ENCODE measurements around the gene CD7. TPM values are rescaled to one million over a fixed set of nuclear protein-coding genes. Genes with fewer than 3 reads are reported as not detected.

CD7 gene
- total RNA-seq, 2 experiments from 2014 or later, result not detected

GRCh38 chr17:82292251-82293154 lies 24.9 kb downstream of the CD7 start:
- TF ChIP-seq EZH2phosphoT487 (IDR thresholded peaks at IDR 0.05; ENCODE audit: borderline replicate concordance, low read depth, low read length) (no peak), CTCF (conservative IDR thresholded peaks at IDR 0.05; ENCODE audit: low read length) (no peak; the same call in 1 of the 2 replicates)
- TSS peak; percentile 91 for BruUV-seq (replicated peaks)
- intact Hi-C loops (cut with micrococcal nuclease; ENCODE audit: unreplicated experiment), result loop anchor here (1.0 to 10.0 kb wide), 3 partner anchors 19 to 262 kb away; partner anchors contain the start of gene CSNK1D
- H3K4me2 ChIP-seq (ENCODE audit: low read length), result peak overlapping the region; percentile 84
- ChIA-PET CTCF (ENCODE audit: unreplicated experiment) (interaction anchor here (0.6 kb wide), 1 partner anchor 80 kb away, joined by 3 read pairs; no protein-coding TSS in a partner anchor), POLR2A (interaction anchor here (0.6 to 1.3 kb wide), 7 partner anchors 9 to 145 kb away, joined by 3 to 4 read pairs (median 3); no protein-coding TSS in a partner anchor)
- DNase-seq (ENCODE audit: low spot score), result peak; percentile 100
- H3K9me2 ChIP-seq (ENCODE audit: insufficient read depth, low read length), result no peaks in the 10 kb centered on the region
- no peaks in the 10 kb centered on the region for H3K9me3 ChIP-seq (ENCODE audit: low read length)
- peak overlapping the region; percentile 82 for H3K27ac ChIP-seq (ENCODE audit: low read depth, low read length, poor library complexity, severe bottlenecking)
- peak overlapping the region; percentile 68 for H2AFZ ChIP-seq (ENCODE audit: low read length)
- H4K20me1 ChIP-seq (ENCODE audit: insufficient read depth, low read length), result no peaks in the 10 kb centered on the region
- H3K36me3 ChIP-seq (ENCODE audit: insufficient read depth, low read length), result no peaks in the 10 kb centered on the region
- peak overlapping the region; percentile 85 for H3K4me3 ChIP-seq (ENCODE audit: low read depth, low read length, poor library complexity, severe bottlenecking)
- H3K4me1 ChIP-seq (ENCODE audit: insufficient read depth, low read length, poor library complexity, severe bottlenecking), result peaks cover 33% of the 10 kb centered on the region
- peaks cover 7% of the 10 kb centered on the region; the same call in 1 of the 2 replicates for H3K79me2 ChIP-seq (ENCODE audit: insufficient read depth, low read depth, low read length)

GRCh38 chr17:82291582-82292250 lies 25.7 kb downstream of the CD7 start:
- Histone ChIP-seq H2AFZ (ENCODE audit: low read length) (no peak overlapping the region; the same call in 1 of the 2 replicates), H3K36me3 (ENCODE audit: insufficient read depth, low read length) (no peaks in the 10 kb centered on the region), H3K4me2 (ENCODE audit: low read length) (peak overlapping the region; percentile 84), H3K9me3 (ENCODE audit: low read length) (no peaks in the 10 kb centered on the region), H3K79me2 (ENCODE audit: insufficient read depth, low read depth, low read length) (peaks cover 7% of the 10 kb centered on the region; the same call in 1 of the 2 replicates), H3K4me3 (ENCODE audit: low read depth, low read length, poor library complexity, severe bottlenecking) (peak overlapping the region; percentile 85), H4K20me1 (ENCODE audit: insufficient read depth, low read length) (no peaks in the 10 kb centered on the region), H3K27ac (ENCODE audit: low read depth, low read length, poor library complexity, severe bottlenecking) (peak overlapping the region; percentile 82), H3K9me2 (ENCODE audit: insufficient read depth, low read length) (no peaks in the 10 kb centered on the region), H3K4me1 (ENCODE audit: insufficient read depth, low read length, poor library complexity, severe bottlenecking) (peaks cover 31% of the 10 kb centered on the region)
- ChIA-PET CTCF (ENCODE audit: unreplicated experiment) (no interaction called here), POLR2A (interaction anchor here (1.1 to 1.3 kb wide), 4 partner anchors 8 to 313 kb away, joined by 3 to 4 read pairs (median 4); no protein-coding TSS in a partner anchor)
- no peak for TF ChIP-seq CTCF (conservative IDR thresholded peaks at IDR 0.05; ENCODE audit: low read length)
- no peak for TF ChIP-seq EZH2phosphoT487 (IDR thresholded peaks at IDR 0.05; ENCODE audit: borderline replicate concordance, low read depth, low read length)
- intact Hi-C loops (cut with micrococcal nuclease; ENCODE audit: unreplicated experiment), result loop anchor here (1.0 to 10.0 kb wide), 3 partner anchors 18 to 263 kb away; partner anchors contain the start of gene CSNK1D
- no peak for DNase-seq (ENCODE audit: low spot score)
- BruUV-seq (replicated peaks), result no TSS peak

Data from OCI-LY7 (cell line).